ENCODE measurements around the gene C16orf82.
"Not testable (repeated sequence)": the region's sequence is repeated elsewhere in the genome, so short reads cannot be mapped to it uniquely, and the experiment has no call there.

C16orf82 gene

GRCh38 chr16:27066668-27067537 lies at the start of gene C16orf82:
Gene C16orf82, plus strand, starts transcription at chr16:27066927.
- no peak for DNase-seq (ENCODE audit: low read depth, low spot score)

- no peak for DNase-seq (ENCODE audit: low read depth, low spot score)
Measured at GRCh38 chr16:27020031-27020430, 46.7 kb upstream of the C16orf82 start.

GRCh38 chr16:27024010-27024409 lies 42.7 kb upstream of the C16orf82 start:
- DNase-seq (ENCODE audit: low read depth, low spot score), result no peak

- no peak for DNase-seq (ENCODE audit: low read depth, low spot score)
Measured at GRCh38 chr16:27025581-27025980, 41.1 kb upstream of the C16orf82 start.

- no peak for DNase-seq (ENCODE audit: low read depth, low spot score)
Measured at GRCh38 chr16:27027971-27028370, 38.8 kb upstream of the C16orf82 start.

GRCh38 chr16:27028591-27029110 lies 38.1 kb upstream of the C16orf82 start:
- no peak for DNase-seq (ENCODE audit: low read depth, low spot score)

GRCh38 chr16:27029525-27029924 lies 37.2 kb upstream of the C16orf82 start:
- no peak for DNase-seq (ENCODE audit: low read depth, low spot score)

- DNase-seq (ENCODE audit: low read depth, low spot score), result no peak
Measured at GRCh38 chr16:27033281-27033979, 33.3 kb upstream of the C16orf82 start.

- no peak for DNase-seq (ENCODE audit: low read depth, low spot score)
Measured at GRCh38 chr16:27040732-27041131, 26.0 kb upstream of the C16orf82 start.

- no peak for DNase-seq (ENCODE audit: low read depth, low spot score)
Measured at GRCh38 chr16:27046958-27047518, 19.7 kb upstream of the C16orf82 start.

GRCh38 chr16:27048316-27048715 lies 18.4 kb upstream of the C16orf82 start:
- DNase-seq (ENCODE audit: low read depth, low spot score), result no peak

GRCh38 chr16:27049117-27049516 lies 17.6 kb upstream of the C16orf82 start:
- DNase-seq (ENCODE audit: low read depth, low spot score), result no peak

- DNase-seq (ENCODE audit: low read depth, low spot score), result no peak
Measured at GRCh38 chr16:27052007-27052406, 14.7 kb upstream of the C16orf82 start.

- no peak for DNase-seq (ENCODE audit: low read depth, low spot score)
Measured at GRCh38 chr16:27053996-27054395, 12.7 kb upstream of the C16orf82 start.

GRCh38 chr16:27058299-27058698 lies 8.4 kb upstream of the C16orf82 start:
- DNase-seq (ENCODE audit: low read depth, low spot score), result no peak

- DNase-seq (ENCODE audit: low read depth, low spot score), result no peak
Measured at GRCh38 chr16:27070776-27071175, 4.0 kb downstream of the C16orf82 start.

GRCh38 chr16:27073733-27074132 lies 7.0 kb downstream of the C16orf82 start:
- no peak for DNase-seq (ENCODE audit: low read depth, low spot score)

GRCh38 chr16:27080895-27081294 lies 14.2 kb downstream of the C16orf82 start:
- DNase-seq (ENCODE audit: low read depth, low spot score), result peak; percentile 45

- DNase-seq (ENCODE audit: low read depth, low spot score), result peak; percentile 50
Measured at GRCh38 chr16:27083861-27084261, 17.1 kb downstream of the C16orf82 start.

- no peak for DNase-seq (ENCODE audit: low read depth, low spot score)
Measured at GRCh38 chr16:27084307-27085028, 17.7 kb downstream of the C16orf82 start.

- DNase-seq (ENCODE audit: low read depth, low spot score), result no peak
Measured at GRCh38 chr16:27085182-27085581, 18.5 kb downstream of the C16orf82 start.

GRCh38 chr16:27086031-27086430 lies 19.3 kb downstream of the C16orf82 start:
- not testable (repeated sequence) for DNase-seq (ENCODE audit: low read depth, low spot score)
